Liver (tissue), 9 donors: ENCODE data around the gene BRAF. TPM values are rescaled to one million over a fixed set of nuclear protein-coding genes. Genes with fewer than 3 reads are reported as not detected.
A peak's percentile ranks its signal among the peaks of the same experiment; 100 is the strongest.
"Not testable (repeated sequence)": the region's sequence is repeated elsewhere in the genome, so short reads cannot be mapped to it uniquely, and the experiment has no call there.

ENCODE experiments used
- DNase-seq: peaks from one replicate; pipeline ENCODE4 v3.0.0-alpha.2; 2017; ENCODE audit warnings: low spot score
- H3K27ac ChIP-seq, 2 donors: one replicate each; pipeline ENCODE4 v1.7.0; 2013; ENCODE audit warnings: inconsistent platforms in 2 of 2, low read length in 2 of 2, control low read depth in 1 of 2, low read depth in 1 of 2, mild to moderate bottlenecking in 1 of 2
- H3K27me3 ChIP-seq, 4 donors: one replicate each; pipeline versions ENCODE4 v1.6.1 to v1.7.0; 2013; ENCODE audit warnings: low read length in 3 of 4, inconsistent platforms in 1 of 4, mild to moderate bottlenecking in 1 of 4, moderate library complexity in 1 of 4; ENCODE audit not compliant: control insufficient read depth in 4 of 4, insufficient read depth in 4 of 4
- H3K36me3 ChIP-seq, 4 donors: one replicate each; pipeline versions ENCODE4 v1.6.1 to v1.7.0; 2013; ENCODE audit warnings: low read length in 3 of 4, mild to moderate bottlenecking in 3 of 4, low read depth in 1 of 4, moderate library complexity in 1 of 4; ENCODE audit not compliant: control insufficient read depth in 4 of 4, insufficient read depth in 3 of 4
- H3K4me1 ChIP-seq, 4 donors: one replicate each; pipeline versions ENCODE4 v1.6.1 to v1.7.0; 2013; ENCODE audit warnings: low read length in 3 of 4, mild to moderate bottlenecking in 3 of 4, moderate library complexity in 1 of 4; ENCODE audit not compliant: control insufficient read depth in 4 of 4, insufficient read depth in 4 of 4
- H3K4me3 ChIP-seq, 3 donors: one replicate each; pipeline versions ENCODE4 v1.6.1 to v1.7.0; 2013; ENCODE audit warnings: low read length in 3 of 3, control low read depth in 1 of 3, low read depth in 1 of 3, mild to moderate bottlenecking in 1 of 3
- H3K9ac ChIP-seq, 2 donors: one replicate each; pipeline ENCODE4 v1.7.0; 2013; ENCODE audit warnings: low read length in 2 of 2, mild to moderate bottlenecking in 2 of 2, moderate library complexity in 2 of 2, control low read depth in 1 of 2, low read depth in 1 of 2
- H3K9me3 ChIP-seq, 4 donors: one replicate each; pipeline versions ENCODE4 v1.6.1 to v1.7.0; 2013; ENCODE audit warnings: low read length in 3 of 4; ENCODE audit not compliant: control insufficient read depth in 4 of 4
- EGR1 ChIP-seq, 2 donors: IDR thresholded peaks; 2 replicates each; pipeline ENCODE4 v1.6.1; 2016 to 2018; ENCODE audit warnings: antibody characterized with exemption in 2 of 2, low read depth in 2 of 2
- FOXA2 ChIP-seq: IDR thresholded peaks from 2 replicates; pipeline ENCODE4 v1.6.1; 2016; ENCODE audit warnings: antibody characterized with exemption
- GABPA ChIP-seq, 2 donors: IDR thresholded peaks in 1 of 2; conservative IDR thresholded peaks in 1 of 2; 2 replicates each; pipeline ENCODE4 v1.6.1; 2016; ENCODE audit warnings: antibody characterized with exemption in 2 of 2, mild to moderate bottlenecking in 1 of 2, moderate library complexity in 1 of 2
- HNF4A ChIP-seq, 2 donors: conservative IDR thresholded peaks; 2 replicates each; pipeline ENCODE4 v1.6.1; 2016; ENCODE audit warnings: antibody characterized with exemption in 2 of 2, mild to moderate bottlenecking in 2 of 2
- HNF4G ChIP-seq: IDR thresholded peaks from 2 replicates; pipeline ENCODE4 v1.6.1; 2016; ENCODE audit warnings: antibody characterized with exemption
- JUND ChIP-seq, 2 donors: IDR thresholded peaks; 2 replicates each; pipeline ENCODE4 v1.6.1; 2016; ENCODE audit warnings: antibody characterized with exemption in 2 of 2
- RXRA ChIP-seq, 2 donors: IDR thresholded peaks; 2 replicates each; pipeline ENCODE4 v1.6.1; 2017 to 2018; ENCODE audit warnings: antibody characterized with exemption in 2 of 2, mild to moderate bottlenecking in 1 of 2
- SP1 ChIP-seq: IDR thresholded peaks from 2 replicates; pipeline ENCODE4 v1.6.1; 2018; ENCODE audit warnings: antibody characterized with exemption, mild to moderate bottlenecking
- TAF1 ChIP-seq: conservative IDR thresholded peaks from 2 replicates; pipeline ENCODE4 v1.6.1; 2016; ENCODE audit warnings: antibody characterized with exemption, mild to moderate bottlenecking
- YY1 ChIP-seq: IDR thresholded peaks from 2 replicates; pipeline ENCODE4 v1.6.1; 2016; ENCODE audit warnings: antibody characterized with exemption, mild to moderate bottlenecking
- WGBS: extraction: QIAGEN DNeasy Blood & Tissue Kit; methylation state at CpG from one replicate; pipeline ENCODE4 v1.1.7; 2013; 5-methylcytosine and 5-hydroxymethylcytosine counted together
- polyA plus RNA-seq, 2 donors: library from polyadenylated mRNA; stranded (reverse) in 1 of 2; unstranded in 1 of 2; fragments of 200-250 nt in 1 of 2; fragments of >200 nt in 1 of 2; fragmentation: Nextera tagmentation in 1 of 2; extraction: Ambion mirVana in 1 of 2; gene quantifications; one replicate each; pipeline versions ENCODE4 v1.2.1 to v1.2.3, GENCODE V29; 2013 to 2015
- total RNA-seq, 2 donors: library from RNA; depleted of rRNA; stranded (reverse); fragments of >200 nt; gene quantifications; one replicate each; pipeline ENCODE4 v1.2.3, GENCODE V29; 2014
- TF ChIP-seq, protein P1 (sequence below): IDR thresholded peaks from 2 replicates; pipeline ENCODE4 v1.6.1; 2016; ENCODE audit warnings: antibody characterized with exemption
- TF ChIP-seq, protein P2 (sequence below): IDR thresholded peaks from 2 replicates; pipeline ENCODE4 v1.6.1; 2016; ENCODE audit warnings: antibody characterized with exemption, mild to moderate bottlenecking
- TF ChIP-seq, protein P3 (sequence below): IDR thresholded peaks from 2 replicates; pipeline ENCODE4 v1.6.1; 2016; ENCODE audit warnings: antibody characterized with exemption
- TF ChIP-seq, protein P4 (sequence below): IDR thresholded peaks from 2 replicates; pipeline ENCODE4 v1.6.1; 2016; ENCODE audit warnings: antibody characterized with exemption
- donor health status: healthy.
- donor health status: healthy.
- donor health status: healthy.
- donor health status: healthy.
- donor health status: healthy.

Gene BRAF
- total and polyA plus RNA-seq, 4 donors = 2.6 to 21.9 (median 14.0) TPM

DNA sequence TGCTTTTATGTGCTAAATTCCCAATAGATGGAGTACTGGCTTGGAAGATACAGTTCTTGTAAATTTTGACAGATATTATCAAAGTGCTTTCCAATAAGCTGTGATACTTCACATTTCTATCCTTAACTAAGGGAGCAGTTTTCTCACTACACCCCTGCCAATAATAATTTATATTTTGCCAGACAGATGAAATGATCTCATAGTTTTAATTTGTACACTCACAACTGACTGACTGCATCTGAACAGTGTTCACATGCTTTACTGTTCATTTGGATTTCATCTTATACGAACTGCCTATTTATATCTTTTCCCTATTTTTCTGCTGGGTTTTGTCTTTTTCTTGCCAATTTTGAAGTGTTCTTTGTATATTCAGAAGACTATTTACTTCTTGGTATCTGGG is 96.0 kb downstream of the BRAF start:
- no peak for DNase-seq
- TF ChIP-seq, protein P1, sequence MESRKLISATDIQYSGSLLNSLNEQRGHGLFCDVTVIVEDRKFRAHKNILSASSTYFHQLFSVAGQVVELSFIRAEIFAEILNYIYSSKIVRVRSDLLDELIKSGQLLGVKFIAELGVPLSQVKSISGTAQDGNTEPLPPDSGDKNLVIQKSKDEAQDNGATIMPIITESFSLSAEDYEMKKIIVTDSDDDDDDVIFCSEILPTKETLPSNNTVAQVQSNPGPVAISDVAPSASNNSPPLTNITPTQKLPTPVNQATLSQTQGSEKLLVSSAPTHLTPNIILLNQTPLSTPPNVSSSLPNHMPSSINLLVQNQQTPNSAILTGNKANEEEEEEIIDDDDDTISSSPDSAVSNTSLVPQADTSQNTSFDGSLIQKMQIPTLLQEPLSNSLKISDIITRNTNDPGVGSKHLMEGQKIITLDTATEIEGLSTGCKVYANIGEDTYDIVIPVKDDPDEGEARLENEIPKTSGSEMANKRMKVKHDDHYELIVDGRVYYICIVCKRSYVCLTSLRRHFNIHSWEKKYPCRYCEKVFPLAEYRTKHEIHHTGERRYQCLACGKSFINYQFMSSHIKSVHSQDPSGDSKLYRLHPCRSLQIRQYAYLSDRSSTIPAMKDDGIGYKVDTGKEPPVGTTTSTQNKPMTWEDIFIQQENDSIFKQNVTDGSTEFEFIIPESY = no peak
- TF ChIP-seq TAF1 (no peak), FOXA2 (no peak), JUND (IDR thresholded peaks at IDR 0.05) (no peak), GABPA (IDR thresholded peaks at IDR 0.05 in 1 of 2, conservative IDR thresholded peaks at IDR 0.05 in 1 of 2) (no peak)
- TF ChIP-seq, protein P2, sequence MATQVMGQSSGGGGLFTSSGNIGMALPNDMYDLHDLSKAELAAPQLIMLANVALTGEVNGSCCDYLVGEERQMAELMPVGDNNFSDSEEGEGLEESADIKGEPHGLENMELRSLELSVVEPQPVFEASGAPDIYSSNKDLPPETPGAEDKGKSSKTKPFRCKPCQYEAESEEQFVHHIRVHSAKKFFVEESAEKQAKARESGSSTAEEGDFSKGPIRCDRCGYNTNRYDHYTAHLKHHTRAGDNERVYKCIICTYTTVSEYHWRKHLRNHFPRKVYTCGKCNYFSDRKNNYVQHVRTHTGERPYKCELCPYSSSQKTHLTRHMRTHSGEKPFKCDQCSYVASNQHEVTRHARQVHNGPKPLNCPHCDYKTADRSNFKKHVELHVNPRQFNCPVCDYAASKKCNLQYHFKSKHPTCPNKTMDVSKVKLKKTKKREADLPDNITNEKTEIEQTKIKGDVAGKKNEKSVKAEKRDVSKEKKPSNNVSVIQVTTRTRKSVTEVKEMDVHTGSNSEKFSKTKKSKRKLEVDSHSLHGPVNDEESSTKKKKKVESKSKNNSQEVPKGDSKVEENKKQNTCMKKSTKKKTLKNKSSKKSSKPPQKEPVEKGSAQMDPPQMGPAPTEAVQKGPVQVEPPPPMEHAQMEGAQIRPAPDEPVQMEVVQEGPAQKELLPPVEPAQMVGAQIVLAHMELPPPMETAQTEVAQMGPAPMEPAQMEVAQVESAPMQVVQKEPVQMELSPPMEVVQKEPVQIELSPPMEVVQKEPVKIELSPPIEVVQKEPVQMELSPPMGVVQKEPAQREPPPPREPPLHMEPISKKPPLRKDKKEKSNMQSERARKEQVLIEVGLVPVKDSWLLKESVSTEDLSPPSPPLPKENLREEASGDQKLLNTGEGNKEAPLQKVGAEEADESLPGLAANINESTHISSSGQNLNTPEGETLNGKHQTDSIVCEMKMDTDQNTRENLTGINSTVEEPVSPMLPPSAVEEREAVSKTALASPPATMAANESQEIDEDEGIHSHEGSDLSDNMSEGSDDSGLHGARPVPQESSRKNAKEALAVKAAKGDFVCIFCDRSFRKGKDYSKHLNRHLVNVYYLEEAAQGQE = no peak
- no peaks in the 10 kb centered on the region for H3K9me3 ChIP-seq
- no peak overlapping the region for H3K27ac ChIP-seq
- H3K27me3 ChIP-seq = no peaks in the 10 kb centered on the region
- no peaks in the 10 kb centered on the region for H3K4me1 ChIP-seq
- H3K36me3 ChIP-seq = peaks cover 0 to 3% (median 1%) of the 10 kb centered on the region in 4 donors
- no peak overlapping the region for H3K4me3 ChIP-seq
- WGBS = 95% methylated on average over 1 of the region's 1 CpG
- no peak overlapping the region for H3K9ac ChIP-seq

DNA sequence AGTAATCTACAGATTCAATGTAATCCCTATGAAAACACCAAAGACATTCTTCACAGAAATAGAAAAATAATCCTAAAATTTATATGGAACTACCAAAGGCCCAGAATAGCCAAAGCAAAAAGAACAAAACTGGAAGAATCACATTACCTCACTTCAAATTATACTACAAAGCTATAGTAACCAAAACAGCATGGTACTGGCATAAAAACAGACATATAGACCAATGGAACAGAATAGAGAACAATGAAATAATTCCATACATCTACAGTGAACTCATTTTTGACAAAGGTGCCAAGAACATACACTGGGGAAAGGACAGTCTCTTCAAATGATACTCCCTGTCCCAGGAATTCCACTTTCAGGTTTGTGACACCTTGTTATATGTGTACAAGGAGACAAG is 107.3 kb downstream of the BRAF start:
- not testable (repeated sequence) for H3K27me3 ChIP-seq, H3K9me3 ChIP-seq, H3K4me1 ChIP-seq, DNase-seq, H3K4me3 ChIP-seq, H3K36me3 ChIP-seq, H3K27ac ChIP-seq, H3K9ac ChIP-seq

DNA sequence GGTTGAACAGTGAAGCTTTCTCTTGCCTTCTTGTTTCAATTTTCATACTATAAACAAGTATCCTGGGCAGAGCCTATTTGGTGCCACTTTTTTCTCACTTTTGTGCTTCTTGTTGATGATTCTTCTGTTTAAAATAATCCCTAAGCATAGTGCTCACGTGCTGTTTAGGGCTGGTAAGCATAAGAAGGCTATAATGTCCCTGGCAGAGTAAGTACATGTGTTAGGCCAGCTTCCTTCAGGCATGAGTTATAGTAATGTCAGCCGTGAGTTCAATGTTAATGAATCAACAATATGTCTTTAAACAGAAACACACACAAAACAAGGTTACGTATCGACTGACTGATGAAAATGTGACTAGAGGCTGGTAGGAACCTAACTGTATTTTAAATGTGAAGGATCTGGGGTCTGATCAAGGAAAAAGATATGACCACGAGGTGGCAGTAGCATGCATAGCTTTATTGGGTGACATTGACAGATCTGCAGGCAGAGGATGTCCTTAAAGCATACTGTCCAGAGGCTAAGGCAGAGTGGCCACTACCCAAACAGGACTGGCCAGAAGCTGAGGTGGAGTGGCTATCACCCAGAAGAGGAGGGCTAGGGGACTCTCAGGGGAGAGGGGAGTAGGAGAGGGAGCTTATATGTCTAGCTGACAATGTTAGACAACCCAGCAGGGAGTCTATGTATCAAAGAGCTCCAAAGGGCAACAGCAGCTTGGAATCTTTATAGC is 113.7 kb downstream of the BRAF start:
- H3K36me3 ChIP-seq = no peaks in the 10 kb centered on the region
- peak; percentile 64 for DNase-seq
- H3K4me1 ChIP-seq = peaks cover 0 to 7% (median 4%) of the 10 kb centered on the region in 4 donors
- no peaks in the 10 kb centered on the region for H3K27me3 ChIP-seq
- H3K9me3 ChIP-seq = no peaks in the 10 kb centered on the region
- WGBS = 22% methylated on average over 5 of the region's 5 CpGs
- no peak overlapping the region for H3K4me3 ChIP-seq
- H3K9ac ChIP-seq = no peak overlapping the region
- H3K27ac ChIP-seq = no peak overlapping the region
- TF ChIP-seq, protein P3, sequence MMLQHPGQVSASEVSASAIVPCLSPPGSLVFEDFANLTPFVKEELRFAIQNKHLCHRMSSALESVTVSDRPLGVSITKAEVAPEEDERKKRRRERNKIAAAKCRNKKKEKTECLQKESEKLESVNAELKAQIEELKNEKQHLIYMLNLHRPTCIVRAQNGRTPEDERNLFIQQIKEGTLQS = no peak
- TF ChIP-seq, protein P4, sequence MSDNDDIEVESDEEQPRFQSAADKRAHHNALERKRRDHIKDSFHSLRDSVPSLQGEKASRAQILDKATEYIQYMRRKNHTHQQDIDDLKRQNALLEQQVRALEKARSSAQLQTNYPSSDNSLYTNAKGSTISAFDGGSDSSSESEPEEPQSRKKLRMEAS = no peak
- TF ChIP-seq RXRA (IDR thresholded peaks at IDR 0.05) (peak in 1 of 2 donors; percentile 38), YY1 (no peak), HNF4G (no peak), GABPA (IDR thresholded peaks at IDR 0.05 in 1 of 2, conservative IDR thresholded peaks at IDR 0.05 in 1 of 2) (no peak), TAF1 (no peak), FOXA2 (no peak), EGR1 (IDR thresholded peaks at IDR 0.05; ENCODE audit: low read depth in 2 of 2) (no peak), SP1 (no peak), HNF4A (conservative IDR thresholded peaks at IDR 0.05) (no peak)
- TF ChIP-seq, protein P1 = no peak
- TF ChIP-seq, protein P2 = no peak
